ENCODE results near the gene TRAPPC3.

The TRAPPC3 gene

DNA sequence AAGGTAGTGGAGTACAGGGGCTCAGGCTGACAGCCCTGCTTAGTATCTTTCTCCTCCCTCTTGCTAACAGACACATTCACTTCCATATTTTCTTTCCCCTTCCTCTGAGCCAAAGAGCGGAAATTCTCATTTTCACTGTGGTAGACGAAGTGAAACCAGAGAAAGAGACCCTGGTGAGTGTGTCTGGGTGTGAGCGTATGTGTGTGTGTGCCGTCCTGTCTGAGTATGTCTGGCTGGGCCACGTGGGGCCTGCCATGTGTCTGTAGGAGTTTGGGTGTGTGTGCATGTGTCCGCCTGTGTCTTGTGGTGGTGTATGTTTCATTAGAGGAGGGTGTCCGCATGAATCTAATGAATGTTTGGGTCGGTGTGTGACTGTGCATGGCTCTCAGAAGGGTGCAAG, 25.9 kb downstream of the TRAPPC3 start:
- TF ChIP-seq CTCF (IDR thresholded peaks at IDR 0.05; ENCODE audit: low read depth, low read length, missing control alignments), result no peak
- in situ Hi-C loops (cut with HindIII; ENCODE audit: low sequenced_read_pairs), result no loop called here
- no peak for DNase-seq (ENCODE audit: low read depth)
- no peak overlapping the region for H3K4me3 ChIP-seq (ENCODE audit: low read depth, low read length)

GRCh38 chr1:36122062-36123030, 26.9 kb downstream of the TRAPPC3 start:
- DNase-seq (ENCODE audit: low read depth), result no peak
- no peak for TF ChIP-seq CTCF (IDR thresholded peaks at IDR 0.05; ENCODE audit: low read depth, low read length, missing control alignments)
- in situ Hi-C loops (cut with HindIII; ENCODE audit: low sequenced_read_pairs), result no loop called here
- no peak overlapping the region for H3K4me3 ChIP-seq (ENCODE audit: low read depth, low read length)

DNA sequence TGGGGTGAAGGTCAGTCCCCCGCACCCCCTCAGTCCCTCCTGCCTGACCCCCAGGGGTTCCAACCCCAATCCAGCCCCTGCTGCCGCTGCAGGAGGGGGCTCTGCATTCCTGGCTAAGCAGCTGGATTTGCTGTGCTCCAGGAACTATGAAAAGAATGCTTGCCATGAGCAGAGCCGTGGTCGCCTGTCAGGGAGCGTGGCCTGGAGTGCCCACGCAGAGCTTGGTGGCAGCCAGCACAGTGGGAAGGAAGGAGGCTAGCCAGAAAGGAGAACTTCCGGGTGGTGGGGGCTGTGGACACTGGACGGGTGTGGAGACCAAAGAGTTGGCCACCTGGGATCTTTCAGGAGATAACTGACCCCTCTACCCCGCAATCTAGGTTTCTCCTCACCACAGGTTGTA, 29.8 kb downstream of the TRAPPC3 start:
- no peak overlapping the region for H3K4me3 ChIP-seq (ENCODE audit: low read depth, low read length)
- TF ChIP-seq CTCF (IDR thresholded peaks at IDR 0.05; ENCODE audit: low read depth, low read length, missing control alignments), result no peak
- no peak for DNase-seq (ENCODE audit: low read depth)
- in situ Hi-C loops (cut with HindIII; ENCODE audit: low sequenced_read_pairs), result no loop called here

- in situ Hi-C loops (cut with HindIII; ENCODE audit: low sequenced_read_pairs), result no loop called here
- TF ChIP-seq CTCF (IDR thresholded peaks at IDR 0.05; ENCODE audit: low read depth, low read length, missing control alignments), result no peak
- no peak for DNase-seq (ENCODE audit: low read depth)
- H3K4me3 ChIP-seq (ENCODE audit: low read depth, low read length), result no peak overlapping the region
These were observed 30.7 kb downstream of the TRAPPC3 start for GRCh38 chr1:36118447-36119204.

- no peak for TF ChIP-seq CTCF (IDR thresholded peaks at IDR 0.05; ENCODE audit: low read depth, low read length, missing control alignments)
- DNase-seq (ENCODE audit: low read depth), result no peak
- in situ Hi-C loops (cut with HindIII; ENCODE audit: low sequenced_read_pairs), result no loop called here
- no peak overlapping the region for H3K4me3 ChIP-seq (ENCODE audit: low read depth, low read length)
These were observed 32.4 kb downstream of the TRAPPC3 start for GRCh38 chr1:36116901-36117300.

GRCh38 chr1:36115931-36116330, 33.4 kb downstream of the TRAPPC3 start:
- H3K4me3 ChIP-seq (ENCODE audit: low read depth, low read length), result no peak overlapping the region
- no peak for TF ChIP-seq CTCF (IDR thresholded peaks at IDR 0.05; ENCODE audit: low read depth, low read length, missing control alignments)
- no peak for DNase-seq (ENCODE audit: low read depth)
- in situ Hi-C loops (cut with HindIII; ENCODE audit: low sequenced_read_pairs), result no loop called here
